SKM-1 (cell line): ENCODE measurements around the gene LEAP2.
"Not testable (repeated sequence)": the region's sequence is repeated elsewhere in the genome, so short reads cannot be mapped to it uniquely, and the experiment has no call there.

ENCODE experiments used
- DNase-seq: peaks from one replicate; lab custom pipeline; 2025; ENCODE audit not compliant: unreplicated experiment; lab: John Stamatoyannopoulos, UW

The LEAP2 gene

DNA sequence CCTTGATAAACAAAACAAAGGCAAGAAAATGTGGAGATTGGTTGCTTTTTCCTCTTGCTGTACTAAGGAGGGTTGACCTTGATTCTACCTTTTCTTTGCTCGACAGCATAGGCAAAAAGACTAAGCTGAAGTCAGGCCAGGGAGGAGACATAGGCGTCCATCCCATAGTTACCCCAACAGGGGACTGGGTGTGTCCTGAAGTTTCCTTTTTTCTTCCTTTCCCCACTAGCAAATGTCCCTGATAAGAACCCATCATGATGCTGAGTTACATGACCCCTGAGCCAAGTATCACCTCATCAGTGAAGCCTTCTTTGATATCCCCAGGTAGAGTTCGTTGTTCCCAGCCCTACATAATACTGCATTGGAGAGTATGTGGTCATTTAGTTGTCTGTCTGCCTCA, 33.2 kb upstream of the LEAP2 start:
- DNase-seq: no peak

GRCh38 chr5:132840896-132841295, 32.6 kb upstream of the LEAP2 start:
- no peak for DNase-seq

DNA sequence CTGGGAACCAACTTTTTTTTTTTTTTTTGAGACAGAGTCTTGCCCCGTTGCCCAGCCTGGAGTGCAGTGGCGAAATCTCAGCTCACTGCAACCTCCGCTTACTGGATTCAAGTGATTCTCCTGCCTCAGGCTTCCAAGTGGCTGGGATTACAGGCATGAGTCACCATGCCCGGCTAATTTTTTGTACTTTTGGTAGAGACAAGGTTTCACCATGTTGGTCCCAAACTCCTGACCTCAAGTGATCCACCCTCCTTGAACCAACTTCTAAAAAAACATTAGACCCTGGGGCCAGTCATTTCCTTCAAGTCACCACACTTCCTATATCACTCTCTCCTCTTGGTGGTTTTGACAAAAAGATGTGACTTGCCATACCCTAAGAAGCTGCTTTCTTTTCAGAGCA, 32.2 kb upstream of the LEAP2 start:
- DNase-seq: no peak

- no peak for DNase-seq
These were observed 25.2 kb upstream of the LEAP2 start for GRCh38 chr5:132848270-132848669.

DNA sequence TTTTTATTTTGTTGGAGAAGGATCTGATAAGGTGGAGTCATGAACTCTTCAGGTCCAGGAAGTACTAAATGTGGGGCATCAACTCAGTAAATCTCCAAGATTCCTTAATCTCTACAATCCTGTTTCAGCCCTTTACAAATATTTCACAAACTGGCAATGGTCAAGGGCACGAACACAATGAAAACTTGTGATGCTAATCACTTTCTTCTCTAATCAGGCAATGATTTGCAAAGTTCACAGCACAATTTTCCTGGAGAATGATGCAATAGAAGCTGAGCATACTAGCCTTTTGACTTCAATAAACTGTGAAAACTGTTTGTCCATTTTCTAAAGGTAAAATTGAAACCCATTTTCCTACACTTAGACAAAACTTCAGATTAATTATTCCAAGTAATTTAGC, 24.1 kb upstream of the LEAP2 start:
- no peak for DNase-seq

- no peak for DNase-seq
These were observed 23.4 kb upstream of the LEAP2 start for GRCh38 chr5:132850066-132850465.

GRCh38 chr5:132853323-132853722, 20.1 kb upstream of the LEAP2 start:
- DNase-seq: no peak

- DNase-seq: no peak
These were observed 19.7 kb upstream of the LEAP2 start for GRCh38 chr5:132853790-132854189.

DNA sequence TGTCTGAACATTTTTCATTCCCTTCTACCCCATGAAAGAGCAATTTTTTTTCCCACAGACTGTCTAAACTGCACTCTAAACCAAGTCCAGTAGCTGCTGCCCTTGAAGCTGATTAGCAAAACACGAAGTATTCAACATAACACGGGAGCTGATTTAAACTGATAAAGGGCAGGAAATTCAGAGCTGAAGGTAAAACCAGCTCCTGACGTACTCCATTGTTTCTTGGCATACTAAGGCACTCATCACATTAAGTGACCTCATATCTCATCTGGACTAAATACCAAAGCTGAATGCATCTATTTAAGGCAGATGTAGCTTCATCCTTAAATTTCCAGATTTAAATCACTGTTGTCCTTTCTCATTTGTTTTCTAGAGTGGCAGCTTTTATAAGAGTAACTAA, 19.2 kb upstream of the LEAP2 start:
- no peak for DNase-seq

GRCh38 chr5:132854992-132855391, 18.5 kb upstream of the LEAP2 start:
- not testable (repeated sequence) for DNase-seq

- no peak for DNase-seq
These were observed 17.5 kb upstream of the LEAP2 start for GRCh38 chr5:132856011-132856410.

DNA sequence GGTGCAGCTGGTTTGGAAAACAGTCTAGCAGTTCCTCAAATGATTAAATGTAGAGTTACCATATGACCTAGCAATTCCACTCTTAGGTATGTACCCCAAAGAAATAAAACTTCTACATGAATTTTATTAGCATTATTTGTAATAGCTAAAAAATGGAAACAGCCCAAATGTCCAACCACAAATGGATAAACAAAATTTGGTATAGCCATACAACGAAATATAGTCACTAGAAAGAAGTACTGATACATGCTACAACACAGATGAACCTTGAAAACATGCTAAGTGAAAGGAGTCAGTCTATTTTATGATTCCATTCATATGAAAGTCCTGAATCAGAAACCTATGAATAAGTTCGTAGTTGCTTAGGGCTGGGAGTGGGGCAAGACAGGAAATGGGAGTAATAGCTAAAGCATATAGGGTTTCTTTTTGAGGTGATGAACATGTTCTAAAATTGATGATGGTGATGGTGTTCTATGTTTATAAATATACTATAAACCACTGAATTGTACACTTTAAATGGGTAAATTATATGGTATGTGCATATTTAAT, 13.5 kb upstream of the LEAP2 start:
- no peak for DNase-seq

DNA sequence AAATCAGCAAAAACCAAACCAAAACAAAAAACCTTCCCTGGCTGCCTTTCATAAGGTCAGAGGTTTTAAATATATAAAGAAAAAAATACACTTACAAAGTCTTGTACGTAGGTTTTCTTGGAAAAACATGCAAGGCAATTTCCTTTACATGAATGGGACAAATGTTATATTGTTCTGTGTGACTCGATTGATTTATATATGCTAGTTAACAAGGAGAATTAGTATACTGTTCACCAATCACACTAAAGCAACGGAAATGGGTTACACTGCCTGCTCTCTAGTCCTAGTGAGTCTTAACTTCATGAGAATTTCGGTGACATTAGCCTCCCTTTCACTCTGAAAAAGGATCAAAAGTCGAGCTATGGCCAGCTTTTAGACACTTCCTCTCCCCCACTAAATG, 12.7 kb upstream of the LEAP2 start:
- no peak for DNase-seq

DNA sequence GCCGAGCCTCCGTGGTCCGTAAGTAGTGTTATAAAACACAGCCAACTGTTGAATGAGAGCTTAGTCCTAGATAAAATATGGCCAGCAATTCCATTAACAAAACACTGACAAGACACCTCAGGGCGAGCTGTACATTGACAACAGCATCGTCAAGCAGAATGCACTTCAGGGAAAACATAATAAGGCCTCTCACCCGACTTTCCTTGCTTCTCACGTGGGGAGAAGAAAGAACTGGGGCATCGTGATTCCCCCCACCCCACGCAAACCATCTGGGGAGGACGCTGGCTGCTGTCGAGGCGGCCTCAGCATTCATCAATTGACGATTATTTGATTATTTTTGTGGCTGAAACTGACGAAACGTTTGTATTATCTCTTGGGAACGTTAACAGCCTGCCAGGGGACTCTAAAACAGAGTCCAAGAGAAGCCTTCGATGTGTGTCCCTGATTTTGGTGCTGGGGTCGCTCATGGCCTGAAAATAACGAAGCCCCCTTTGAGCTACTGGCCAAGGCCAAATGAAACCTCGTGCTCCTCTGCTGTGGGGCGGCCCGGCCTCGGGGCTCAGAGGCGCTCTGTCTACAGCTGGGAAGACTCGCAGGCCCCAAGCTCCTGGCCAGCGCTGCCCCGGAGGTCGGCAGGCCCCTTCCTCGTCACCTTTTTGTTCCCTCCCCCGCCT, 7.7 kb upstream of the LEAP2 start:
- DNase-seq: no peak

GRCh38 chr5:132866342-132867045, 7.0 kb upstream of the LEAP2 start, which contains the start of the genes GDF9 and UQCRQ:
Gene GDF9 (minus strand): TSS chr5:132866469. CDS start chr5:132864533, 1,936 bp downstream.
Gene UQCRQ (plus strand): TSS chr5:132866642. CDS start chr5:132866882, 240 bp downstream.
- peak; percentile 98 for DNase-seq

- DNase-seq: no peak
These were observed 6.4 kb upstream of the LEAP2 start for GRCh38 chr5:132867046-132867451.

GRCh38 chr5:132868754-132869153, 4.7 kb upstream of the LEAP2 start:
- no peak for DNase-seq

- no peak for DNase-seq
These were observed 2.7 kb upstream of the LEAP2 start for GRCh38 chr5:132870801-132871200.

GRCh38 chr5:132871459-132872284, 1.8 kb upstream of the LEAP2 start:
- DNase-seq: no peak

DNA sequence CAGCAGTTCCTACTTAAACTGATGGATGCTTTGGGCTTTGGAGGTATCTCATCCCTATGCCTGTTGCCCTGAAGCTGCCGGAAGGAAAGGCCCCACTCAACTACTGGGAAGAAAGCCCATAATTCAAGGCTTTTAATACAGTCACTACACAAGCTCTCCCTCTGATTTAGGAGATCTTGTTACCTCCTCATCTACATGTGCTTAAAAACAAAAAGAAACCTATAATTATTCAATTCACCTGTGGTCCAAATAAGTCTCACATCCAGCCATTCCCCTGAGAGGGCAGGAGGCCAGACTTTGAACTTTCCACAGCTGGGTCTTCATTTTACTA, 715 bp upstream of the LEAP2 start:
- DNase-seq: no peak

- no peak for DNase-seq
These were observed 433 bp downstream of the LEAP2 start for GRCh38 chr5:132873930-132874271.
